ENCODE data around the gene YWHAE. TPM values are rescaled to one million over a fixed set of nuclear protein-coding genes. Genes with fewer than 3 reads are reported as not detected.
A peak's percentile ranks its signal among the peaks of the same experiment; 100 is the strongest.

Gene YWHAE
- total RNA-seq, 1 donor from 2014 or later: 820 TPM

DNA sequence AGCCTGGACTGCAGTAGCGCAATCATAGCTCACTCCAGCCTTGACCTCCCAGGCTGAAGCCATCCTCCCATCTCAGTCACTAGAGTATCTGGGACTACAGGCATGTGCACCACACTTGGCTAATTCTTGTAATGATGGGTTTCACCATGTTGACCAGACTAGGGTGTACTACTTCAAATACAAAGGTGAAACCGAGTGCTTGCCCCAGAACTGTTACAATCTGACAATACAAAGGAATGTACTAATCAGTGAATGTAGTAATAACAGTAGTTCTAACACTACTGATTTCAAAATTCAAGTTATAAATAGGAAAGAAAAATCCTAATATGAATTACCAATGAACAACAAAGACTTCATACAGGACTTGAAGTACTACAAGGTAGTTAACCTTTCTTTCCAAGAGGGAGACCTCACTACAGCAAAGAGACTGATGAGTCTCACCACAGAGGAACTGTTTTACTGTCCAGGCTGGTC is 31.6 kb upstream of the YWHAE start:
- Mint-ChIP-seq H3K27ac (ENCODE audit: unreplicated experiment) (no peak overlapping the region), H3K36me3 (ENCODE audit: low read depth, unreplicated experiment) (peaks cover 37% of the 10 kb centered on the region), H3K4me3 (ENCODE audit: unreplicated experiment) (peak overlapping the region; percentile 4), H3K4me1 (ENCODE audit: unreplicated experiment) (peaks cover 32% of the 10 kb centered on the region), H3K27me3 (ENCODE audit: unreplicated experiment) (peaks cover 1% of the 10 kb centered on the region), H3K9me3 (ENCODE audit: unreplicated experiment) (no peaks in the 10 kb centered on the region)
- no peak for TF ChIP-seq CTCF (IDR thresholded peaks at IDR 0.05; ENCODE audit: unreplicated experiment)
- DNase-seq (ENCODE audit: low spot score): no peak

- H3K36me3 Mint-ChIP-seq (ENCODE audit: low read depth, unreplicated experiment): peaks cover 33% of the 10 kb centered on the region
- peaks cover 3% of the 10 kb centered on the region for H3K27me3 Mint-ChIP-seq (ENCODE audit: unreplicated experiment)
- no peak for TF ChIP-seq CTCF (IDR thresholded peaks at IDR 0.05; ENCODE audit: unreplicated experiment)
- DNase-seq (ENCODE audit: low spot score): no peak
- H3K27ac Mint-ChIP-seq (ENCODE audit: unreplicated experiment): no peak overlapping the region
- peak overlapping the region; percentile 1 for H3K4me3 Mint-ChIP-seq (ENCODE audit: unreplicated experiment)
- no peaks in the 10 kb centered on the region for H3K9me3 Mint-ChIP-seq (ENCODE audit: unreplicated experiment)
- H3K4me1 Mint-ChIP-seq (ENCODE audit: unreplicated experiment): peaks cover 2% of the 10 kb centered on the region
These were observed 23.6 kb upstream of the YWHAE start for GRCh38 chr17:1423456-1424135.

- peak overlapping the region; percentile 53 for H3K4me3 Mint-ChIP-seq (ENCODE audit: unreplicated experiment)
- DNase-seq (ENCODE audit: low spot score): no peak
- peaks cover 3% of the 10 kb centered on the region for H3K27me3 Mint-ChIP-seq (ENCODE audit: unreplicated experiment)
- H3K36me3 Mint-ChIP-seq (ENCODE audit: low read depth, unreplicated experiment): peaks cover 35% of the 10 kb centered on the region
- H3K4me1 Mint-ChIP-seq (ENCODE audit: unreplicated experiment): peaks cover 2% of the 10 kb centered on the region
- H3K9me3 Mint-ChIP-seq (ENCODE audit: unreplicated experiment): no peaks in the 10 kb centered on the region
- no peak for TF ChIP-seq CTCF (IDR thresholded peaks at IDR 0.05; ENCODE audit: unreplicated experiment)
- H3K27ac Mint-ChIP-seq (ENCODE audit: unreplicated experiment): peak overlapping the region; percentile 59
These were observed 22.9 kb upstream of the YWHAE start for GRCh38 chr17:1422885-1423284.

DNA sequence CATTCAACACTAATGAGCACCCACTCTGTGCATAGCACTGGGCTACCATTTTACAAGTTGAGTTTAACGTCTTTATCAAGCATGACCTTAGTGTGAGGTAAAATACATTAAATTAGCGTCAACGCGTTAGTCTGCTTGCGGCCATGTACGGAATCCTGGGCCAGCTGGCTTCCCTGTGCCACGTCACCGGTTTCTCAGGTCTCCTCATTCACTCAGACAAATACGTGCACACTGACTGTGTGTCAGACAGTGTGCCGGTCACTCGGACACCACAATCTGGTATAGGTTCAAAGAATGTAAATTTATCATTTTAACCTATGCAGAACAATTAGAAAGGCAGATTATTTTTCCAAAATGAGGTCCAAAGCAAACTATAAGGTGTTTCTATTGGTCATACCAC is 21.4 kb upstream of the YWHAE start:
- Mint-ChIP-seq H3K4me1 (ENCODE audit: unreplicated experiment) (peaks cover 2% of the 10 kb centered on the region), H3K27ac (ENCODE audit: unreplicated experiment) (no peak overlapping the region), H3K27me3 (ENCODE audit: unreplicated experiment) (peaks cover 3% of the 10 kb centered on the region), H3K4me3 (ENCODE audit: unreplicated experiment) (no peak overlapping the region), H3K9me3 (ENCODE audit: unreplicated experiment) (no peaks in the 10 kb centered on the region), H3K36me3 (ENCODE audit: low read depth, unreplicated experiment) (peaks cover 36% of the 10 kb centered on the region)
- DNase-seq (ENCODE audit: low spot score): no peak
- no peak for TF ChIP-seq CTCF (IDR thresholded peaks at IDR 0.05; ENCODE audit: unreplicated experiment)

DNA sequence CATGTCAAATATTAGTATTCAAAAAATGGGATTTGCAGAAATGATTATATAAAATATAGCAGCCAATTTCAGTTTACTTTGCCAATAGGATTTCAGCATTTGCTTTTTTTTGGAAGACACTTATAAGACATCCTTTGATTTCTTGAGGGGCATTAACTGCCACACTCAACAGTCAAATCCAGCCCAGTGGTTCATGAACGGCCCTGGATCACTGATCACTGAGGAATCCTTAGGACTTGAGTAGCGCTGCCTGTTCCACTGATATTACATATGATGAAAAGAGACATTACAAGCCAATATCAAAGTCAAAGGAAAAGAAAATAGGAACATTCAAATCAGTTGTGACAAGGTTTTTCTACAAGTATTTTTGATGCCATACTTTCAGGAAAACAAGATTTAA is 21.0 kb upstream of the YWHAE start:
- peaks cover 2% of the 10 kb centered on the region for H3K4me1 Mint-ChIP-seq (ENCODE audit: unreplicated experiment)
- no peak for DNase-seq (ENCODE audit: low spot score)
- no peaks in the 10 kb centered on the region for H3K9me3 Mint-ChIP-seq (ENCODE audit: unreplicated experiment)
- peaks cover 33% of the 10 kb centered on the region for H3K36me3 Mint-ChIP-seq (ENCODE audit: low read depth, unreplicated experiment)
- no peak overlapping the region for H3K4me3 Mint-ChIP-seq (ENCODE audit: unreplicated experiment)
- peaks cover 3% of the 10 kb centered on the region for H3K27me3 Mint-ChIP-seq (ENCODE audit: unreplicated experiment)
- no peak for TF ChIP-seq CTCF (IDR thresholded peaks at IDR 0.05; ENCODE audit: unreplicated experiment)
- no peak overlapping the region for H3K27ac Mint-ChIP-seq (ENCODE audit: unreplicated experiment)
